ENCODE measurements around the gene HOXB1.
"Not testable (repeated sequence)": the region's sequence is repeated elsewhere in the genome, so short reads cannot be mapped to it uniquely, and the experiment has no call there.

Gene HOXB1

GRCh38 chr17:48515925-48516900 is 14.6 kb downstream of the HOXB1 start:
- no peak for ATAC-seq

- no peak for ATAC-seq
Observed at GRCh38 chr17:48514477-48514876, 16.3 kb downstream of the HOXB1 start.

- no peak for ATAC-seq
Observed at GRCh38 chr17:48513666-48514455, 16.9 kb downstream of the HOXB1 start.

- peak in 1 of 2 donors; percentile 17 for ATAC-seq
Observed at GRCh38 chr17:48513097-48513496, 17.7 kb downstream of the HOXB1 start.

GRCh38 chr17:48510761-48511604 is 19.8 kb downstream of the HOXB1 start:
- ATAC-seq = peak; percentile 94

- ATAC-seq = no peak
Observed at GRCh38 chr17:48510381-48510760, 20.4 kb downstream of the HOXB1 start.

- not testable (repeated sequence) for ATAC-seq
Observed at GRCh38 chr17:48509708-48510107, 21.1 kb downstream of the HOXB1 start.

- ATAC-seq = no peak
Observed at GRCh38 chr17:48506246-48506645, 24.6 kb downstream of the HOXB1 start.

GRCh38 chr17:48505788-48506187 is 25.0 kb downstream of the HOXB1 start:
- ATAC-seq = peak; percentile 95 to 96

- ATAC-seq = no peak
Observed at GRCh38 chr17:48504953-48505352, 25.9 kb downstream of the HOXB1 start.

- ATAC-seq = no peak
Observed at GRCh38 chr17:48503747-48504146, 27.1 kb downstream of the HOXB1 start.

GRCh38 chr17:48502901-48503300 is 27.9 kb downstream of the HOXB1 start:
- ATAC-seq = no peak

GRCh38 chr17:48502312-48502711 is 28.5 kb downstream of the HOXB1 start:
- no peak for ATAC-seq

GRCh38 chr17:48500435-48501426 is 30.1 kb downstream of the HOXB1 start:
- ATAC-seq = no peak

- no peak for ATAC-seq
Observed at GRCh38 chr17:48499735-48500434, 30.9 kb downstream of the HOXB1 start.

- ATAC-seq = no peak
Observed at GRCh38 chr17:48499248-48499647, 31.6 kb downstream of the HOXB1 start.

- no peak for ATAC-seq
Observed at GRCh38 chr17:48498164-48498850, 32.5 kb downstream of the HOXB1 start.

- ATAC-seq = no peak
Observed at GRCh38 chr17:48497103-48497502, 33.7 kb downstream of the HOXB1 start.

GRCh38 chr17:48494335-48494734 is 36.5 kb downstream of the HOXB1 start:
- no peak for ATAC-seq
